ENCODE measurements around the gene RASGRP4.

RASGRP4 gene

GRCh38 chr19:38375748-38376147, 50.3 kb downstream of the RASGRP4 start (continued):
- TF ChIP-seq ZFHX2 (tag by site-specific recombination; conservative IDR thresholded peaks at IDR 0.05) (no peak), ZNF837 (tag by site-specific recombination; IDR thresholded peaks at IDR 0.05) (no peak), ATF2 (tag by site-specific recombination; IDR thresholded peaks at IDR 0.05; ENCODE audit: low read depth) (peak; percentile 75), ZXDB (tag by site-specific recombination; IDR thresholded peaks at IDR 0.05) (no peak), ZNF175 (tag by site-specific recombination; IDR thresholded peaks at IDR 0.05) (no peak), SCRT2 (tag by site-specific recombination; IDR thresholded peaks at IDR 0.05) (peak; percentile 63; the same call in 1 of the 2 replicates), SP2 (tag by site-specific recombination; IDR thresholded peaks at IDR 0.05) (no peak), ZBTB8A (tag by site-specific recombination; IDR thresholded peaks at IDR 0.05) (no peak), ZNF248 (tag by site-specific recombination; IDR thresholded peaks at IDR 0.05) (no peak), HOXA7 (CRISPR knock-in tag; IDR thresholded peaks at IDR 0.05; ENCODE audit: borderline replicate concordance) (no peak), ZNF112 (tag by site-specific recombination; IDR thresholded peaks at IDR 0.05) (no peak), ZBTB7A (tag by site-specific recombination; IDR thresholded peaks at IDR 0.05; ENCODE audit: low read depth) (no peak), ZNF600 (tag by site-specific recombination; IDR thresholded peaks at IDR 0.05) (no peak), ZNF529 (tag by site-specific recombination; IDR thresholded peaks at IDR 0.05; ENCODE audit: insufficient replicate concordance) (no peak), SCRT1 (tag by site-specific recombination; IDR thresholded peaks at IDR 0.05; ENCODE audit: borderline replicate concordance) (no peak), ZNF280C (tag by site-specific recombination; IDR thresholded peaks at IDR 0.05) (no peak)

- peaks cover 33 to 42% of the 10 kb centered on the region in 2 experiments for H3K36me3 ChIP-seq (ENCODE audit: control insufficient read depth in 2 of 2, insufficient read depth in 1 of 2, low read length in 2 of 2)
- H3K4me3 ChIP-seq (ENCODE audit: low read depth, low read length), result peak overlapping the region; percentile 70
- ChIA-PET CTCF (interaction anchor here (0.7 to 4.0 kb wide), 9 partner anchors 28 to 472 kb away, joined by 3 to 37 read pairs (median 12); partner anchors contain the start of genes CATSPERG, FAM98C, SIPA1L3 and WDR87), POLR2A (interaction anchor here (0.9 to 3.7 kb wide), 17 partner anchors 9 to 967 kb away, joined by 3 to 223 read pairs (median 8); partner anchors contain the start of genes CATSPERG, EIF3K, FAM98C and GGN)
- peaks cover 20% of the 10 kb centered on the region for H3K4me1 ChIP-seq (ENCODE audit: control insufficient read depth, insufficient read depth, low read length)
- peak overlapping the region; percentile 93 for H3K27ac ChIP-seq (ENCODE audit: extremely low read depth, low read depth, low read length)
- H3K9me3 ChIP-seq (ENCODE audit: control insufficient read depth, insufficient read depth, low read depth, low read length), result no peaks in the 10 kb centered on the region
- TF ChIP-seq ZNF341 (tag by site-specific recombination; IDR thresholded peaks at IDR 0.05; ENCODE audit: low read depth), result peak; percentile 81
- peak; percentile 47; the same call in 1 of the 2 replicates for TF ChIP-seq ZNF391 (tag by site-specific recombination; IDR thresholded peaks at IDR 0.05; ENCODE audit: borderline replicate concordance, low read depth)
- no peak for TF ChIP-seq PRDM4 (tag by site-specific recombination; IDR thresholded peaks at IDR 0.05)
- 0 out of 2 replicates have a peak, but pooled peaks have one; percentile 61 for TF ChIP-seq ZFHX2 (tag by site-specific recombination; conservative IDR thresholded peaks at IDR 0.05)
- no peak for TF ChIP-seq ZNF10 (tag by site-specific recombination; IDR thresholded peaks at IDR 0.05)
- TF ChIP-seq ZNF155 (tag by site-specific recombination; IDR thresholded peaks at IDR 0.05), result no peak
- peak; percentile 55; the same call in 1 of the 2 replicates for TF ChIP-seq ZNF169 (tag by site-specific recombination; IDR thresholded peaks at IDR 0.05)
- TF ChIP-seq KLF17 (tag by site-specific recombination; IDR thresholded peaks at IDR 0.05), result no peak
- no peak for TF ChIP-seq BCL11B (tag by site-specific recombination; IDR thresholded peaks at IDR 0.05; ENCODE audit: low read depth)
- TF ChIP-seq ZNF214 (tag by site-specific recombination; IDR thresholded peaks at IDR 0.05; ENCODE audit: borderline replicate concordance), result no peak
- no peak for TF ChIP-seq ZNF585B (tag by site-specific recombination; IDR thresholded peaks at IDR 0.05)
- 0 out of 2 replicates have a peak, but pooled peaks have one; percentile 1 for TF ChIP-seq ZNF623 (tag by site-specific recombination; IDR thresholded peaks at IDR 0.05)
- TF ChIP-seq ZNF248 (tag by site-specific recombination; IDR thresholded peaks at IDR 0.05), result 0 out of 2 replicates have a peak, but pooled peaks have one; percentile 69
- TF ChIP-seq RBAK (tag by site-specific recombination; IDR thresholded peaks at IDR 0.05), result no peak
- TF ChIP-seq ZNF416 (tag by site-specific recombination; IDR thresholded peaks at IDR 0.05), result 0 out of 2 replicates have a peak, but pooled peaks have one; percentile 2
Observed at GRCh38 chr19:38375098-38375493, 50.9 kb downstream of the RASGRP4 start.
